ENCODE measurements around the gene PIWIL4. TPM values are rescaled to one million over a fixed set of nuclear protein-coding genes. Genes with fewer than 3 reads are reported as not detected.

PIWIL4 gene
- total RNA-seq, 1 donor: 2.7 TPM

GRCh38 chr11:94526645-94527438, 40.3 kb upstream of the PIWIL4 start:
- no peak overlapping the region for H3K4me3 ChIP-seq (ENCODE audit: low read depth, low read length)
- no peak for DNase-seq (ENCODE audit: low read depth)
- TF ChIP-seq CTCF (IDR thresholded peaks at IDR 0.05; ENCODE audit: insufficient read depth, low read length): no peak

GRCh38 chr11:94528551-94528950, 38.6 kb upstream of the PIWIL4 start:
- DNase-seq (ENCODE audit: low read depth): no peak

GRCh38 chr11:94532211-94532610, 35.0 kb upstream of the PIWIL4 start:
- H3K4me3 ChIP-seq (ENCODE audit: low read depth, low read length): no peak overlapping the region
- no peak for TF ChIP-seq CTCF (IDR thresholded peaks at IDR 0.05; ENCODE audit: insufficient read depth, low read length)
- no peak for DNase-seq (ENCODE audit: low read depth)

More at GRCh38 chr11:94528551-94528950, 38.6 kb upstream of the PIWIL4 start:
- no peak for TF ChIP-seq CTCF (IDR thresholded peaks at IDR 0.05; ENCODE audit: insufficient read depth, low read length)
- no peak overlapping the region for H3K4me3 ChIP-seq (ENCODE audit: low read depth, low read length)

GRCh38 chr11:94533206-94533605, 34.0 kb upstream of the PIWIL4 start:
- DNase-seq (ENCODE audit: low read depth): no peak
- no peak overlapping the region for H3K4me3 ChIP-seq (ENCODE audit: low read depth, low read length)
- TF ChIP-seq CTCF (IDR thresholded peaks at IDR 0.05; ENCODE audit: insufficient read depth, low read length): no peak

GRCh38 chr11:94533696-94534630, 33.2 kb upstream of the PIWIL4 start:
- peak; percentile 62 for DNase-seq (ENCODE audit: low read depth)
- TF ChIP-seq CTCF (IDR thresholded peaks at IDR 0.05; ENCODE audit: insufficient read depth, low read length): no peak
- no peak overlapping the region for H3K4me3 ChIP-seq (ENCODE audit: low read depth, low read length)

GRCh38 chr11:94536386-94536785, 30.8 kb upstream of the PIWIL4 start:
- TF ChIP-seq CTCF (IDR thresholded peaks at IDR 0.05; ENCODE audit: insufficient read depth, low read length): no peak
- no peak overlapping the region for H3K4me3 ChIP-seq (ENCODE audit: low read depth, low read length)
- no peak for DNase-seq (ENCODE audit: low read depth)
